Stimulated activated CD8-positive, alpha-beta memory T cell treated with anti-CD3 and anti-CD28 coated beads, Interleukin-15, amount 100 ng/mL, for 24 hours (primary cell): ENCODE data around the gene TOPBP1.
"Not testable (repeated sequence)": the region's sequence is repeated elsewhere in the genome, so short reads cannot be mapped to it uniquely, and the experiment has no call there.

Experiments used
- DNase-seq: peaks from one replicate; pipeline ENCODE4 v3.0.0-alpha.2; 2020; ENCODE audit warnings: low read depth

TOPBP1 gene

DNA sequence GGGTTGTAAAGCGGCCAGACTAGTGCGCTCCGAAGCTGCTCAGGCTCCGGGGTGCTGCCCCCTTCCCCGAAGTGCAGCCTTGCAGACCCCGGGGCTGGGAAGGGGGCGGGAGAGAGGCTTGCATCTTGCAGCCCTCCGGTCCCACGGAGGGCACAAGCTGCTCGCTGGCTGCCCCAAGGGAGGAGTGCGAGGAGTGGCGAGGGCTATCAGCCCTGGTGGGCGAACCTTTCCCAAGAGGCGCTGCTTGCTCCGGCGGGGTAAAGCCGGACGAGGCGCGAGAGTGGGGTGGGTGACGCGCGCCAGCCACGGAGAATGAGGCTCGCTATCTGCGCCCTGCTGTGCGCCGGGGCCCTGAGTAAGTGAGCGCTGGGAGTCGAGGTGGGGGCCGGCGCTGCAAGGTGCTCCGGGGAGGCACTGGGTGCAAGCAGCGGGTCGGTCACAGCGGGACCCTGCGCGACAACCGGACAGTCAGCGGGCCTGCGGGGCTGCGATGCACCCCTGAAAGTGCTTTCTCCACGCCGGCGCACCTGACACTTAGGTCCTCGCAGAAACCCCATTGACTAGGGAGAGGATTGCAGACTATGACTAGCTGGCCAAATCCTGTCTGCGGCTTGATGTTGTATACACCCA, 12.7 kb upstream of the TOPBP1 start:
- DNase-seq, result no peak

DNA sequence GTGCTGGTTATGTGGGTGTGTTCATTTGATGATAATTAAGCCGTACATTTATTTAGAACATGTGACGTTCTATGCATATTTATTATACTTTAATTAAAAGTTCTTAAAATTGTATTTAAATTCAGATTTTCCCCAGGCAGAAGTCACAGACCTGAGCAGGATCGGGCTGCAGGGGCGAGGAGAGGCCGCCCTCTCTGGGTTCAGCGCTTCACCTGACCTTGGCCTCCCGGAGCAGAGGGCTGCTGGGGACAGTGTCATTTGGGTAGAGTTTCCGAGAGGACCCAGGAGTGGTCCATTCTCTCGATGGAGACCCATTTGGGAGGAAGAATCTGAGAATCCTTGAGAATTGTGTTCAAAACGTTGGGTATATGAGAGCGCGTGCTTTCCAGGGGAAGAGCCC, 12.0 kb upstream of the TOPBP1 start:
- DNase-seq, result no peak

GRCh38 chr3:133672461-133672860, 10.7 kb upstream of the TOPBP1 start:
- no peak for DNase-seq

DNA sequence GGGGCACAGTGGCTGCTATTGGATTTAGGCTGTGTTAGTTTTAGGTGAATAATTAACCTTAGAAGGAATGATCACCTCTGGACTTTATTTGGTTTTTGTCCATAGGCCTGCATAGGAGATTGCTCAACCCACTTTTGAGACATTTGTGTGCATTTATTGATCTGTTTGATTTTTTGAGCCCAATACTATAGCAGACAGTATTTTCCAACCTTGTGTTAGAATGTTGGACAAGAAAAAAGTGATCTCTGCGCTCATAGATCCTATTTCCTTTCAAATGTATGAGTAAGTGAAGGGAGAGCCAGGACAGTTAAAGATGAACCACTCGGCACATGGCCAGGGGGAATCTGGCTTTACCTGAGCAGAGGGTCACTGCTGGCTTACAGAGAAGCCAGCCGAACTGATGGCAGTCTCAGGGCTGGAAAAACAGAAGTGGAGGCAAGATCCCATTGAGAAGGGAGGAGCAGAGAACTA, 8.8 kb upstream of the TOPBP1 start:
- DNase-seq, result no peak

GRCh38 chr3:133669949-133670524, 8.3 kb upstream of the TOPBP1 start:
- no peak for DNase-seq

GRCh38 chr3:133667118-133667517, 5.4 kb upstream of the TOPBP1 start:
- DNase-seq, result no peak

DNA sequence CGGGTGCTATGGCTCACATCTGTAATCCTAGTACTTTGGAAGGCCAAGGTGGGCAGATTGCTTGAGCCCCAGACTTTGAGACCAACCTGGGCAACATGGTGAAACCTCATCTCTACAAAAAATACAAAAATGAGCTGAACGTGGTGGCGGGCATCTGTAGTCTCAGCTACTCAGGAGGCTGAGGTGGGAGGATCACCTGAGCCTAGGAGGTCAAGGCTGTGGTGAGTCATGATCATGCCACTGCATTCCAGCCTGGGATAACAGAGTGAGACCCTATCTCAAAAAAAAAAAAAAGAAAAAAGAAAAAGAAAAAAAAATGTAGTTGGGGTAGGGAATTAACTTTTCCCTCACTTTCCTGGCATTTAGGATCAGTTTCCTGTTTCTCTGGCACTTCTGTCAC, 3.4 kb upstream of the TOPBP1 start:
- not testable (repeated sequence) for DNase-seq

- no peak for DNase-seq
Measured at GRCh38 chr3:133663569-133664313, 2.0 kb upstream of the TOPBP1 start.

- DNase-seq, result no peak
Measured at GRCh38 chr3:133662278-133662651, 524 bp upstream of the TOPBP1 start.

- no peak for DNase-seq
Measured at GRCh38 chr3:133659806-133660205, 1.9 kb downstream of the TOPBP1 start.

DNA sequence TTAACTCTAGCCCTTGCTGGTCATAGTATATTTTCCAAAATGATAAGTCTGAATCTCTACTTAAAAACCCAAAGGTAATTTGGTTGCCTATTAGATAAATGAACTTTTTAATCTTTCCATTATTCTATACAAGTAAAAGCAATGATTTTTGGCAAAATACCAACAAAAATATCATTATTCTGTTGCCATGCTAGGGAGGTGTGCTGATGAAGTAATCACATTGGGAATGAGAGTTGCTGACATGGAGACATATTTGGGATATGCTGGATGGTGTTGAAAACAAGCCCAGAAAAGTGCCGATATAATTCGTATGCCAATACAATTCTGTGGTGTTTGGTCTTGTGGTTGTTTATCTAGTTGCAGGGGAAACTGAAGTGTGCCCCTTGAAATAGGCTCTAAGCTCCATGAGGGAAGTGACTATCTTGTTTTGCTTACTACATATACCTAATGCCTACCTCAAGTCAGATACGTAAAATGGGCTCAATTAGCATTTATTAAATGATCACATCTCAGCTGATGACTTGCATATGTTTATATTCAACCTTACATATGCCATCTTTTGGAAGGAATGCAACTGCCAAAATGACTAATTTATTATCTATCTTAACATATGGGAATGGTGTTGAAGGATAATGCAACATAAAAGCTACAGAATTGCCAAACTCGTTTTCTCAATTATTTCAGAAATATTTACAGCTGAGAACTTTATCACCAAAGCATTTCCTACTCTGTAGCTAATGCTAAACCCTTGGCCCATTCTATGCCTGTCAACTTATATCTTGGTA, 5.8 kb downstream of the TOPBP1 start:
- DNase-seq, result no peak

GRCh38 chr3:133649486-133650068, 12.2 kb downstream of the TOPBP1 start:
- DNase-seq, result no peak

DNA sequence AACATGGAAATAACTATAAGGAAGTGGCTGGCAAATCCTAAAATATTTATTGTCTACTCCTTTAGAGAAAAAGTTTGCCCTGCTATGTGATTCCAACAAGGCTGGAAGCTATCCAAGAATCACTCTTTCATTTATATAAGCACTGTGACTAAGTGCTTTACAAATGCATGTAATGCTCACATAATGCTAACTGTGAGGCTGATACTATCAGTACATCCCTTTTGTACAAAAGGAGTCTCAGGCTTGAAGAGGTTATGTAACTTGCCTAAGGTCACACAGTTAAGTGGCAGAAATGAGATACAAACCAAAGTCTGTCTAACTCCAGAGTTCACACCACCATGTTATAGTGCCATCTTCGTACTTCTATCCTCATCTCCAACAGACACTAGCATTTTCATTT, 17.0 kb downstream of the TOPBP1 start:
- no peak for DNase-seq

GRCh38 chr3:133643611-133644010, 18.1 kb downstream of the TOPBP1 start:
- no peak for DNase-seq

- no peak for DNase-seq
Measured at GRCh38 chr3:133641254-133641653, 20.5 kb downstream of the TOPBP1 start.

DNA sequence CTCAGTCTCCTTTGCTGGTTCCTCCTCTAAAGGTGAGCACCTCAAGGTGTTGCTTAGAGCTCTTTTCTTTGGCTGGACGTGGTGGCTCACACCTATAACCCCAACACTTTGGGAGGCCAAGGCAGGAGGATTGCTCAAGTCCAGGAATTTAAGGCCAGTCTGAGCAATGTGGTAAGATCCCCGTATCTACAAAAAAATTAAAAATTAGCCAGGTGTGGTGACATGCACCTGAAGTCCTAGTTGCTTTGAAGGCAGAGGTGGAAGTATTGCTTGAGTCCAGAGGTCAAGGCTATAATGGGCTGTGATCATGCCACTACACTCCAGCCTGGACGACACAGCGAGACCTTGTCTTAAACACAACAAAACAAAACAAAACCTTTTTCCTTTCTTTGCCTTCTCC, 28.3 kb downstream of the TOPBP1 start:
- DNase-seq, result no peak

DNA sequence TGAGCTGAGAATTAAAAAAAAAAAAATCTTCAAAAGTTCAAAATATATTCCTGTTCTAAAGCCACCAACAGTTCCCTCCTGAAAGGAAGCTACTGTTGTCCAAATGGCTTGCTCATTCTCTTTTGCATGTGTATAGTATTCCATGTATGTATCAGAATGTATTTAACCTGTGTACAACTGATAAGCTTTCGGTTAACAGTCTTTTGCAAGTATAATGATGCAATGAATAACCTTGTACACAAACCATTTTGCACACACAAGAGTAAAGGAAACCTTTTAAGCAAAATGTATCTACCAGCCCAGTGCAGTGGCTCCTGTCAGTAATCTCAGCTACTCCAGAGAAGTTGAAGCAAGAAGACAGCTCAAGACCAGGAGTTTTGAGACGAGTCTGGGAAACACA, 32.6 kb downstream of the TOPBP1 start:
- no peak for DNase-seq

DNA sequence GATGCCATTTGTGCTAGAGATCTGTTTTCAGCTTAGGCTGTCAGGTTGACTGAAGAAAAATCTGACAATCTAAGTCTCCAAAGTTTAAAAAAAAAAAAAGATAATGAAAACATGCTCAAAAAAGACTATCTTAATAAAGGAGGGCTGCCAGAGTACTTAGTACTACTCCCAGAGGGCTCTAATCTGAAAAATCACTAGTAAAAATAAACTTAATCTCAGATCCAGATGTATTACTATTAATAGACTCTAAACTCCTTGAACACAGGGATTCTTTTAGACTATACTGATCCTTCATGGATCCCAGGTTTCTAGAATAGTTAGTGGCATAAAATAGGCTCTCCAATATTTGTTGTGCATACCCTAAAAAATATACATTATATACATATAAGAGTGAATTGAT, 34.0 kb downstream of the TOPBP1 start:
- no peak for DNase-seq

DNA sequence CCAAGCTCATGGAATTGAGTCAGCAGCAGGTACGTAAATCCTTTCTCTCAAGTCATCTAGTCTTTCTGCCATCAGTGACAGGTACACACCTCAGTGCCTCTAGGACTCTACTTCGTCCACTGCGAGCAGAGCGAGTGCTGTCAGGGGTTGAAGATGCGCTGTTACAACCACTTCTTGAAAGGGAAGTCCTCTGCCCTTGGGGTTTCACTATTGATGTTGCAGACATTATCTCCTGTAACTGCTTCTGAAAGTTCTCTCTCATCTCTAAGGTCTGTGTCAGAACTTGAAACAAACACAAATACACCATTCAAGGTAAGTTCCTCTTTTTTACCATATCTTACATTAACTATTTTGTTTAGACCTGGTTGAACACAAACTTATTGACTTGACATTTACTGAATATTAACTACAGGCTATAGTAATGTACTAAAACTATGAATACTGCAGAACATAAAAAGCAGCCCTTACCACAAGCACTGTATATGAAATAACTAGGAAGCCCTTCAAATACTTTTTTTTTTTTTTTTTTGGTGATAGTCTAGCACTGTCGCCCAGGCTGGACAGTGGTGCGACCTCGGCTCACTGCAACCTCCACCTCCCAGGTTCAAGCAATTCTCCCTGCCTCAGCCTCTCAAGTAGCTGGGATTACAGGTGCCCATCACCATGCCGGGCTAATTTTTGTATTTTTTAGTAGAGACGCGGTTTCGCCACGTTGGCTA, 41.5 kb downstream of the TOPBP1 start:
- no peak for DNase-seq

DNA sequence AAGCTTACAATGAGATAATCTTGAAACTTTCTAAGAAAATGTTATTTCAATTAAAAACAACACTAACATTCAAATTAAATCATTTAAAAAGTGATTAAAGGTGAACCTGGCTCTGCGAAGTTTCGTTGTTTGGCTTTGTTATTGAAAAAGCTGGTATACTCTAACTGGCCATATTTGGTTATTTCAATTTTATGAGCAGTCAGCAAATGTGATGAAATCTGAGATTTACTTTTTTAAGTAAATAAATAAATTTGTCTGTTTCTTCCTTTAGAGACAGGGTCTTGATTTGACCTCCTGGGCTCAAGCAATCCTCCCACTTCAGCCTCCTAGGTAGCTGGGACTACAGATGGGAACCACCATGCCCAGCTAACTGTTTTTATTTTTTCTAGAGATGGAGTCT, 50.2 kb downstream of the TOPBP1 start:
- DNase-seq, result no peak

DNA sequence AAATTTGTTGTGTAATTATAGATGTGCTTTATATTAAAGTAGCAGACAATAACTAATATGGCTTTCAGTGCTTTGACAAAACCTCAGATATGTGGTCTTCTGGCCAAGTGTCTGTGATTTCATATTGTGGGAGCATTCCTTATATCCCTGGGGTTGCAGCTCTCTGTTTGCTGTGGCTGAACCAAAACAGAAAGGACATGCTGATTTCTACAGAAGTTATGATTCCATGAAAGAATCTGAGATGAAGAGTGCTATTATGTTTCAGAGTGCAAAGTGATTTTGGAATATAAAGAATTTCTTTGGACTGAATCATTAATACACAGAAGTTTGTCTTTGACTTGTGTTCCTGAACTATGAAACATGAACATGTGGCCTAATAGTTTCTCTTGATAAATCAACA, 51.7 kb downstream of the TOPBP1 start:
- no peak for DNase-seq

DNA sequence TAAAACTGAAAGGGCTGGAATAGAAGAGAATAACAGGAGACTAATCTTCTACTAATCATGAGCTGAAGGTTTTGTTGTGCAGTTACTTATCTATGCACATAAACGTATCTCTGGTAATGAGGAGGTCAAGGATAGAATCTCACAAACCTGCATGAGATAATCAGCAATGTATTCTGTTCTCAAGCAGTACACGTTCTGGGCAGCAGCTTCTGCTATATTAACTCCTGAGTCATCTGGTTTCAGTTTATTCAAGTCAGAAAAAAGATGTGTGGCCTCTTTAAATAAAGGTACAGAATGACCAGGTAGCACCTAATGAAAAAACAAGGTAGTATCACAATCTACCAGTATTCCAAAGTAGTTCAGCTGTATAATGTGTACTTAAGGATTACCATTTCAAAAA, 53.4 kb downstream of the TOPBP1 start:
- DNase-seq, result no peak
